ENCODE measurements around the gene PSMG4. TPM values are rescaled to one million over a fixed set of nuclear protein-coding genes. Genes with fewer than 3 reads are reported as not detected.

The PSMG4 gene
- total and polyA plus RNA-seq, 2 of the 8 experiments (the other 6 are each of a cell fraction or from before 2014, with no cell fraction given), result 40.6 to 113 TPM

- TF ChIP-seq SUZ12 (IDR thresholded peaks at IDR 0.05; ENCODE audit: low read length) (no peak), ASH2L (IDR thresholded peaks at IDR 0.05; ENCODE audit: low read length) (no peak), HDAC2 (IDR thresholded peaks at IDR 0.05; ENCODE audit: borderline replicate concordance in 1 of 2, low read depth in 2 of 2, low read length in 2 of 2) (no peak), RBBP5 (IDR thresholded peaks at IDR 0.05; ENCODE audit: borderline replicate concordance, low read depth, low read length) (no peak), RXRA (IDR thresholded peaks at IDR 0.05; ENCODE audit: insufficient read depth, low read depth, low read length) (no peak), CBX5 (IDR thresholded peaks at IDR 0.05; ENCODE audit: low read depth, low read length) (no peak), NANOG (IDR thresholded peaks at IDR 0.05; ENCODE audit: insufficient read depth, low read depth, low read length, poor library complexity, severe bottlenecking) (no peak), TAF1 (IDR thresholded peaks at IDR 0.05; ENCODE audit: low read depth, low read length) (no peak), TAF7 (optimal IDR thresholded peaks at IDR 0.05; ENCODE audit: borderline replicate concordance, low read depth, low read length) (no peak), ZNF274 (IDR thresholded peaks at IDR 0.05; ENCODE audit: borderline replicate concordance, extremely low read depth, low read length) (no peak), SIRT6 (IDR thresholded peaks at IDR 0.05; ENCODE audit: low read length) (no peak)
- TF ChIP-seq, protein P1, sequence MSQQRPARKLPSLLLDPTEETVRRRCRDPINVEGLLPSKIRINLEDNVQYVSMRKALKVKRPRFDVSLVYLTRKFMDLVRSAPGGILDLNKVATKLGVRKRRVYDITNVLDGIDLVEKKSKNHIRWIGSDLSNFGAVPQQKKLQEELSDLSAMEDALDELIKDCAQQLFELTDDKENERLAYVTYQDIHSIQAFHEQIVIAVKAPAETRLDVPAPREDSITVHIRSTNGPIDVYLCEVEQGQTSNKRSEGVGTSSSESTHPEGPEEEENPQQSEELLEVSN (IDR thresholded peaks at IDR 0.05), result no peak
- Histone ChIP-seq H3K9me3 (ENCODE audit: insufficient read depth in 2 of 2, low read depth in 1 of 2, low read length in 1 of 2) (no peaks in the 10 kb centered on the region), H3K18ac (ENCODE audit: extremely low read depth, low read length) (no peak overlapping the region), H4K5ac (ENCODE audit: insufficient read length, low read depth, low read length) (no peak overlapping the region), H3K79me2 (ENCODE audit: control insufficient read depth in 1 of 2, insufficient read depth in 2 of 2, low read length in 2 of 2) (peaks cover 0 to 2% of the 10 kb centered on the region in 2 experiments; a peak in 1 of 4 replicates), H3K4me2 (ENCODE audit: insufficient read depth in 1 of 2, low read depth in 2 of 2, low read length in 2 of 2) (no peak overlapping the region), H3K36me3 (ENCODE audit: control insufficient read depth in 2 of 4, insufficient read depth in 4 of 4, low read length in 3 of 4) (no peaks in the 10 kb centered on the region), H2BK5ac (ENCODE audit: low read depth, low read length) (no peak overlapping the region), H3K56ac (replicated peaks; ENCODE audit: insufficient read length, low read depth, low read length) (no peak overlapping the region), H3K79me1 (ENCODE audit: low read depth, low read length) (peaks cover 10% of the 10 kb centered on the region; the same call in 1 of the 2 replicates), H4K91ac (replicated peaks; ENCODE audit: insufficient read length, low read length) (peak overlapping the region; percentile 76), H2BK20ac (ENCODE audit: low read length) (no peak overlapping the region), H3K23ac (ENCODE audit: insufficient read length) (no peak overlapping the region), H4K20me1 (replicated peaks in 1 of 2; ENCODE audit: control insufficient read depth in 1 of 2, insufficient read depth in 2 of 2, low read length in 2 of 2) (no peaks in the 10 kb centered on the region), H2AK5ac (ENCODE audit: low read depth, low read length) (peak overlapping the region; percentile 76; the same call in 1 of the 2 replicates), H3K27me3 (replicated peaks in 1 of 4; ENCODE audit: control insufficient read depth in 3 of 4, extremely low read depth in 1 of 4, insufficient read depth in 3 of 4, low read length in 3 of 4) (no peaks in the 10 kb centered on the region), H3K4me1 (replicated peaks in 1 of 4; ENCODE audit: control insufficient read depth in 3 of 4, insufficient read depth in 4 of 4, low read length in 3 of 4) (peaks cover 0 to 5% (median 2%) of the 10 kb centered on the region in 4 experiments; a peak in 3 of 7 replicates), H3K27ac (ENCODE audit: low read depth, low read length) (no peak overlapping the region), H2BK15ac (ENCODE audit: low read length) (0 out of 2 replicates have a peak overlapping the region, but pooled peaks have one; percentile 92), H2BK12ac (ENCODE audit: low read depth, low read length) (no peak overlapping the region), H3K4me3 (ENCODE audit: extremely low read depth in 1 of 4, insufficient read depth in 2 of 4, low read depth in 3 of 4, low read length in 4 of 4) (no peak overlapping the region), H2BK120ac (replicated peaks; ENCODE audit: low read depth, low read length) (no peak overlapping the region), H2AFZ (ENCODE audit: low read length) (no peak overlapping the region), H3K14ac (ENCODE audit: insufficient read length) (no peak overlapping the region), H3K9ac (replicated peaks in 1 of 4; ENCODE audit: extremely low read depth in 1 of 4, low read depth in 3 of 4, low read length in 3 of 4) (no peak overlapping the region), H4K8ac (ENCODE audit: extremely low read depth, insufficient read depth, low read length) (peak overlapping the region; percentile 89; the same call in 1 of the 2 replicates), H3K23me2 (ENCODE audit: low read depth, low read length) (no peaks in the 10 kb centered on the region), H3K4ac (replicated peaks; ENCODE audit: insufficient read length, low read depth, low read length) (no peak overlapping the region)
- ChIA-PET POLR2A (ENCODE audit: partially characterized antibody) (no interaction called here), CTCF (ENCODE audit: partially characterized antibody) (interaction anchor here (1.8 to 2.8 kb wide), 2 partner anchors 9 to 18 kb away, joined by 5 to 10 read pairs; no protein-coding TSS in a partner anchor)
- FAIRE-seq (no peak), DNase-seq (ENCODE audit: low read depth in 1 of 2, low spot score in 2 of 2) (no peak)
- 93% methylated on average over 11 of the region's 11 CpGs; no CpG with 5 or more reads in 1 of the 2 experiments for WGBS, 2 experiments (ENCODE audit: extremely low coverage in 1 of 2, insufficient coverage in 1 of 2, insufficient read length in 1 of 2, insufficient replicate concordance in 2 of 2, low coverage in 1 of 2, low lambda C conversion rate in 2 of 2, missing lambda C conversion rate in 1 of 2)
Measured at GRCh38 chr6:3312604-3313231, 54.0 kb downstream of the PSMG4 start.

Measured in H1 (cell line).